PC-9 (cell line): ENCODE measurements around the gene OR56B1.

Experiments
- CTCF ChIP-seq: fragments of 200-600 bp; sonication (generic); conservative IDR thresholded peaks from 2 replicates; pipeline ENCODE4 v1.6.1; 2017; ENCODE audit warnings: mixed run types, antibody characterized with exemption, mild to moderate bottlenecking, moderate library complexity
- EZH2 ChIP-seq: fragments of 200-600 bp; sonication (generic); IDR thresholded peaks from 2 replicates; pipeline ENCODE4 v1.8.0; 2017; ENCODE audit warnings: antibody characterized with exemption, low read depth

GRCh38 chr11:5736396-5736795 is at the start of gene OR56B1:
- no peak for TF ChIP-seq CTCF
- TF ChIP-seq EZH2 = no peak
